Hepatocyte (in vitro differentiated cells): Measurements from ENCODE around the gene UVRAG.

Source experiments
- EZH2 ChIP-seq: fragments of 200-600 bp; sonication (generic); IDR thresholded peaks from 2 replicates; pipeline ENCODE4 v1.6.1; 2016; ENCODE audit warnings: antibody characterized with exemption, mild to moderate bottlenecking, borderline replicate concordance
- EZH2phosphoT487 ChIP-seq: fragments of 200-600 bp; sonication (generic); IDR thresholded peaks from one replicate; pipeline ENCODE4 v1.6.1; 2018; ENCODE audit warnings: antibody characterized with exemption, mild to moderate bottlenecking, low read depth, moderate library complexity; ENCODE audit not compliant: unreplicated experiment, severe bottlenecking

DNA sequence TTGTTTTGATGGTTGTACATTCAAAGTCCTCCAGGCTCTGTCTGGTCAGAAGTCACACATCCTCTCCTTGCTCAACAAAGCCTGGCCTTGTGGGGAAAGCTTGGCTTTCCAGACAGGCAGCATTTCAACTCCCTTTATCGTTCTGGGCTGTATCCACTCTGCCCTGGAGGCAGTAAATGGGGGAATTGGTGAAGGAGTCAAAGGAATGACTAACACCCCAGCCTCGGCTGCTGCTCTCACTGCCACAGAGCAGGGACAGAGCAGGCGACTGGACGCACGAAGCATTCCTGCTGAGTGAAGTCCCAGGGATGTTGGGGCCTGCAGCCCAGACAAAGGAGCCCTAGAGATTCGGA, 338.5 kb downstream of the UVRAG start:
- TF ChIP-seq EZH2phosphoT487 (no peak), EZH2 (no peak)
